ENCODE data around the gene MAST1.

The MAST1 gene

DNA sequence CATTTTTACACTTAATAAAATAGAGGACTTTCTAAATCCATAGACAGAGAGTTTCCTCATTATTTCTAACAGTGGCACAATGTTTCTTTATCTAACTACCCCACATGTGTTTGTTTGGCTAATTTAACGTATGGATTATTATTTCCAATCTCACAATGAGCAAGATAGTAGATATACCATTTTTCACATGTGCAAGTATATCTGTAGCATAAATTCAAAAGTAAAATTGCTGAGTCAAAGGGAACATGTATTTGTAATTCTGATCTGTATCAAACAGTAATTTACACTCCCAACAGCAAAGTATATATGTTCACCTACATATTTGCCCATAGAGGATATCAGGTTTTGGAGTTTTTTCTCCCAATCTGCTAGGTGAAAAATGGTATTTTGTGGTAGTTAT, 18.3 kb downstream of the MAST1 start:
- Histone ChIP-seq H3K9me3 (0 out of 2 replicates have a peak, but pooled peaks cover 6% of the 10 kb centered on the region), H3K4me1 (no peaks in the 10 kb centered on the region), H3K27me3 (no peaks in the 10 kb centered on the region), H3K36me3 (no peaks in the 10 kb centered on the region), H4K20me1 (no peaks in the 10 kb centered on the region), H3K4me2 (no peak overlapping the region), H3K9ac (no peak overlapping the region), H3K27ac (no peak overlapping the region), H3K4me3 (no peak overlapping the region)
- TF ChIP-seq Cebpa-rat (IDR thresholded peaks at IDR 0.05), result no peak

DNA sequence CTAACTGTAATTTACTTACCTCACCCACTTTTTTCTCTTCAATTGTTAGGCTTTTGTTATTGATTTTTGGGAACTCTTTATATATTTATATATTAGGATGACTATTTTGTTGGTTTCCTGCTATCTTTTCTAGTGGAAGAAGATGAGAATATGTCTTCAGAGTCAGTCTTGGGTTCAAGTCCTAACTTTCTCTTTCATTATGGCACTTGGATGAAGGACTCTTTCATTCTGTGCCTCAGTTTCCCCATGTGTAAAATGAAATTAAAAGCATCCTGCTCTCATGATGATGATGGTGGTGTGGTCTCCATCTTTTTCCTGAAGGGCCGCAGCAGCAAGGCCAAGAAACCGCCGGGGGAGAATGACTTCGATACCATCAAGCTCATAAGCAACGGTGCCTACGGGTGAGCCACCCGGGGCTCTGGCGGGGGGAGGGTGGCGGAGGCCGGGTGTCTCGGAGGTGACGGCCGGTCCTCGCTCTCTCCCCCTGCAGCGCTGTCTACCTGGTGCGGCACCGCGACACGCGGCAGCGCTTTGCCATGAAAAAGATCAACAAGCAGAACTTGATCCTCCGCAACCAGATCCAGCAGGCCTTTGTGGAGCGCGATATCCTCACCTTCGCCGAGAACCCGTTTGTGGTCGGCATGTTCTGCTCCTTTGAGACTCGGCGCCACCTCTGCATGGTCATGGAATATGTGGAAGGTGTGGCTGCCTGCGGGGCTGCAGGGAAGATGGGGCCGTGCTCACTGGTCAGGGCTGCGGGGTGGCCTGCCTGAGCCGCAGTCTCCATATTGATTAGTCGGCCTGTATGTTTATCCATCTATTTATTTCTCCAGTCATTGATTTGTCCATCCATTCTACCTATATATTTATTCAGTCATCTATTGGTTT, 20.0 kb downstream of the MAST1 start:
- Histone ChIP-seq H3K36me3 (no peaks in the 10 kb centered on the region), H3K4me3 (no peak overlapping the region), H3K9ac (no peak overlapping the region), H3K27ac (no peak overlapping the region), H3K27me3 (no peaks in the 10 kb centered on the region), H4K20me1 (no peaks in the 10 kb centered on the region), H3K4me2 (no peak overlapping the region), H3K4me1 (no peaks in the 10 kb centered on the region), H3K9me3 (0 out of 2 replicates have a peak, but pooled peaks cover 6% of the 10 kb centered on the region)
- no peak for TF ChIP-seq Cebpa-rat (IDR thresholded peaks at IDR 0.05)

DNA sequence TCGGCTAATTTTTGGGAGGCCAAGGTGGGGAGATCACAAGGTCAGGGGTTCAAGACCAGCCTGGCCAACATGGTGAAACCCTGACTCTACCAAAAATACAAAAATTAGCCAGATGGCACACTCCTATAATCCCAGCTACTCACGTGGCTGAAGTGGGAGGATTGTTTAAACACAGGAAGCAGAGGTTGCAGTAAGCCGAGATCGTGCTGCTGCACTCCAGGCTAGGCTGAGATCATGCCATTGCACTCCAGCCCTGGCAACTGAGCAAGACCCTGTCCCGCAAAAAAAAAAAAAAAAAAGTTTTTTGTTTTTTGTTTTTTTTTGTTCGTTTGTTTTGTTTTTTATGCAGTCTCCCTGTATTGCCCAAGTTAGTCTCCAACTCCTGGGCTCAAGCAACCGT, 21.2 kb downstream of the MAST1 start:
- no peaks in the 10 kb centered on the region for H4K20me1 ChIP-seq
- no peak overlapping the region for H3K27ac ChIP-seq
- no peak overlapping the region for H3K4me2 ChIP-seq
- no peak overlapping the region for H3K9ac ChIP-seq
- no peaks in the 10 kb centered on the region for H3K27me3 ChIP-seq
- H3K4me1 ChIP-seq, result no peaks in the 10 kb centered on the region
- no peaks in the 10 kb centered on the region for H3K36me3 ChIP-seq
- no peak overlapping the region for H3K4me3 ChIP-seq
- H3K9me3 ChIP-seq, result 0 out of 2 replicates have a peak, but pooled peaks cover 6% of the 10 kb centered on the region
- TF ChIP-seq Cebpa-rat (IDR thresholded peaks at IDR 0.05), result no peak

DNA sequence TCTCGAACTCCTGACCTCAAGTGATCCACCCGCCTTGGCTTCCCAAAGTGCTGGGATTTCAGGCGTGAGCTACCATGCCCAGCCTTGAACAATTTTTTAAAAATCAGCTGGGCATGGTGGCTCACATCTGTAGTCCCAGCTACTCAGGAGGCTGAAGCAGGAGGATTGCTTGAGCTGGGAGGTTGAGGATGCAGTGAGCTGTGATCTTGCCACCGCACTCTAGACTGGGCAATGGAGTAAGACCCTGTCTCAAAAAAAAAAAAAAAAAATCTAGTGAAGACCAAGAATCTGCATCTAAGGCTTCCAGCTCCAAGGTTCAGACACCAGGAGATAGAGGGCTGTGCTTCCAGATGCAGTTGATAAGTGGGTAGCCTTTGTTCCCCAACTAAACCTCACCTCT, 25.8 kb downstream of the MAST1 start:
- Histone ChIP-seq H3K27ac (no peak overlapping the region), H3K9me3 (no peaks in the 10 kb centered on the region), H3K27me3 (no peaks in the 10 kb centered on the region), H3K36me3 (no peaks in the 10 kb centered on the region; the same call in 1 of the 2 replicates), H3K4me3 (no peak overlapping the region), H3K4me1 (peaks cover 14% of the 10 kb centered on the region), H3K4me2 (no peak overlapping the region), H4K20me1 (no peaks in the 10 kb centered on the region), H3K9ac (no peak overlapping the region)
- TF ChIP-seq Cebpa-rat (IDR thresholded peaks at IDR 0.05), result no peak

DNA sequence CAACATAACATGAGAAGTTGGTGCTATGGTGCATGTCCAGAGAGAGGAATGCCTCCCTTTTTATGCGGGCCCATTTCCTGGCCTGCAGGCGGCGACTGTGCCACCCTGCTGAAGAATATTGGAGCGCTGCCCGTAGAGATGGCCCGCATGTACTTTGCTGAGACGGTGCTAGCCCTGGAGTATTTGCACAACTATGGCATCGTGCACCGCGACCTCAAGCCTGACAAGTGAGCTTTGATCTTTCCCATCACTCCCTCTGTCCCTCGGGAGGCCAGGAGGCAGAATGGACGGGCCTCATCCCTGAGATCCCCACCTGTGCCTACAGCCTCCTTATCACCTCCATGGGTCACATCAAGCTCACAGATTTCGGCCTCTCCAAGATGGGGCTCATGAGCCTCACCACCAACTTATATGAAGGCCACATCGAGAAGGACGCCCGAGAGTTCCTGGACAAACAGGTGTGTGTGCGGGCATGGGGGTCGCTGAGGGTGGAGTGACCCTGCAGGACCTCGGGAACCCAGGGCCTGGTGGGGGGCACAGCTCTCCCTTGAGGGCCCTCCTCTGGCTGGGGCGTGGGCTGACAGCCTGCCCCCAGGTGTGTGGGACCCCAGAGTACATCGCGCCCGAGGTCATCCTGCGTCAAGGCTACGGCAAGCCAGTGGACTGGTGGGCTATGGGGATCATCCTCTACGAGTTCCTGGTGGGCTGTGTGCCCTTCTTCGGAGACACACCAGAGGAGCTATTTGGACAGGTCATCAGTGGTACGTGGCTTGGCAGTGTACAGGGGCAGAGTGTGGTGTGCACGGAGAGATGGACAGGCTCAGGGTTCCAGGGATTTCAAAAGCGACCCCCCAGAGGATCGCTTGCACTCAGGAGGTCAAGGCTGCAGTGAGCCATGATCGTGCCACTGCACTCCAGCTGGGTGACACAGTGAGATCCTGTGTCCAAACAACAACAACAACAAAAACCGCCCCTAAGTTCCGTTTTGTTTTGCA, 26.7 kb downstream of the MAST1 start:
- Histone ChIP-seq H3K4me3 (no peak overlapping the region), H3K4me1 (peaks cover 14% of the 10 kb centered on the region), H3K36me3 (no peaks in the 10 kb centered on the region; the same call in 1 of the 2 replicates), H3K9me3 (no peaks in the 10 kb centered on the region), H3K4me2 (no peak overlapping the region), H3K27me3 (no peaks in the 10 kb centered on the region), H3K27ac (no peak overlapping the region), H4K20me1 (no peaks in the 10 kb centered on the region), H3K9ac (no peak overlapping the region)
- no peak for TF ChIP-seq Cebpa-rat (IDR thresholded peaks at IDR 0.05)

DNA sequence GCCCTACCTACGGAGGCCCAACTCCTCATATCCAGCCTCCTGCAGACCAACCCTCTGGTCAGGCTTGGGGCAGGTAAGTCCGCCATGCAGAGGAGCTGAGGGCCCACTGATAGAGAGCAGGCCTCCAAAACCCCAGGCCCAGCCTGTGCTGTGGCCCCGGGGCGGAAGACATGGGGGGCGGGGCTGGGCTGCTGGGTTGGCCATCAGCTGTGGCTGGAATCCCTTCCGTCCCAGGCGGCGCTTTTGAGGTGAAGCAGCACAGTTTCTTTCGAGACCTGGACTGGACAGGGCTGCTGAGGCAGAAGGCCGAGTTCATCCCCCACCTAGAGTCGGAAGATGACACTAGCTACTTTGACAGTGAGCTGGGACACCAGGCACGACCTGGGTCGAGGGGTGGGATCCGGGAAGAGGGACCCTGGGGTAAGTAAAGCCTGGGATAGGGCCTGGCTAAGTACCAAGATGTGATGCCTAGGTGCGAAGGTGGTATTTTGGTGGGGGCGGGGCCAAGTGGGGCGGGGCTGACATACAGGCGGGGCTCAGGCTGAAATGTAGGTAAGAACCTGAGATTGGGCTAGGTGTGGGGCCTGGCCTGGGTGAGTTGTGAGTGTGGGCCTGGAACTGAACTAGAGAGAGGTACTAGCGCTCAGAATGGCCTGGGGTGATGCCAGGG, 27.6 kb downstream of the MAST1 start:
- Histone ChIP-seq H3K4me2 (no peak overlapping the region), H3K27me3 (no peaks in the 10 kb centered on the region), H3K4me1 (peaks cover 14% of the 10 kb centered on the region), H3K36me3 (no peaks in the 10 kb centered on the region; the same call in 1 of the 2 replicates), H4K20me1 (no peaks in the 10 kb centered on the region), H3K27ac (no peak overlapping the region), H3K4me3 (no peak overlapping the region), H3K9me3 (no peaks in the 10 kb centered on the region), H3K9ac (no peak overlapping the region)
- no peak for TF ChIP-seq Cebpa-rat (IDR thresholded peaks at IDR 0.05)

DNA sequence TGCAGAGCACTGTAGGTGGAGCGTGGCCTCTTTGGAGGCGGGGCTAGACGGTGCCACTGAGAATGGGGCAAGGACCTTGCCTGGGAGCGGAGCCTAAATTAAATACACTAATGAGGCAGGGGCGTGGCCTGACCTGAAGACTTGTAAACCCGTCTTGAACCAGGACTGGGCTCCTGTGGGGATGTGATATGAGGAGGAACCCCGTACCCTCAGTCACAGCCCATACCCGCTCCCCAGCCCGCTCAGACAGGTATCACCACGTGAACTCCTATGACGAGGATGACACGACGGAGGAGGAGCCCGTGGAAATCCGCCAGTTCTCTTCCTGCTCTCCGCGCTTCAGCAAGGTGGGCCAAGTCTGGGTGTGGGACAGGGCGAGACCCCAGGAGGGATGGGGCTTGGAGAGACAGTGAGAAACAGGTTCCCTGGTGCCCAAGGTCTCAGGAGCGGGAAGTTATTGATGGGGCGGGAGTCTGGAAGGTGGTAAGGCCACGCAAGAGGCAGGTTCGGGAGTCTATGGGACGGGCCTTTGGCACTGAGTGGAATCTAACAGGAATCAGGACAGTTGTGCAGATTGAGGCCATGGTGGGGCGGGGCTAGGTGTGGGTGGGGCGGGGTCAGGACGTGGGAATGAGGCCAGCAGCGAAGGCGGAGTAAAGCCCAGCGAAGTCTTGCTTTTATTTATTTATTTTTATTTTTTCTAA, 28.3 kb downstream of the MAST1 start:
- Histone ChIP-seq H3K27me3 (no peaks in the 10 kb centered on the region), H3K9ac (0 out of 2 replicates have a peak overlapping the region, but pooled peaks have one; percentile 69), H3K36me3 (no peaks in the 10 kb centered on the region; the same call in 1 of the 2 replicates), H3K27ac (no peak overlapping the region), H3K4me1 (peaks cover 14% of the 10 kb centered on the region), H3K4me3 (0 out of 2 replicates have a peak overlapping the region, but pooled peaks have one; percentile 65), H4K20me1 (no peaks in the 10 kb centered on the region), H3K4me2 (peak overlapping the region; percentile 86), H3K9me3 (no peaks in the 10 kb centered on the region)
- no peak for TF ChIP-seq Cebpa-rat (IDR thresholded peaks at IDR 0.05)

DNA sequence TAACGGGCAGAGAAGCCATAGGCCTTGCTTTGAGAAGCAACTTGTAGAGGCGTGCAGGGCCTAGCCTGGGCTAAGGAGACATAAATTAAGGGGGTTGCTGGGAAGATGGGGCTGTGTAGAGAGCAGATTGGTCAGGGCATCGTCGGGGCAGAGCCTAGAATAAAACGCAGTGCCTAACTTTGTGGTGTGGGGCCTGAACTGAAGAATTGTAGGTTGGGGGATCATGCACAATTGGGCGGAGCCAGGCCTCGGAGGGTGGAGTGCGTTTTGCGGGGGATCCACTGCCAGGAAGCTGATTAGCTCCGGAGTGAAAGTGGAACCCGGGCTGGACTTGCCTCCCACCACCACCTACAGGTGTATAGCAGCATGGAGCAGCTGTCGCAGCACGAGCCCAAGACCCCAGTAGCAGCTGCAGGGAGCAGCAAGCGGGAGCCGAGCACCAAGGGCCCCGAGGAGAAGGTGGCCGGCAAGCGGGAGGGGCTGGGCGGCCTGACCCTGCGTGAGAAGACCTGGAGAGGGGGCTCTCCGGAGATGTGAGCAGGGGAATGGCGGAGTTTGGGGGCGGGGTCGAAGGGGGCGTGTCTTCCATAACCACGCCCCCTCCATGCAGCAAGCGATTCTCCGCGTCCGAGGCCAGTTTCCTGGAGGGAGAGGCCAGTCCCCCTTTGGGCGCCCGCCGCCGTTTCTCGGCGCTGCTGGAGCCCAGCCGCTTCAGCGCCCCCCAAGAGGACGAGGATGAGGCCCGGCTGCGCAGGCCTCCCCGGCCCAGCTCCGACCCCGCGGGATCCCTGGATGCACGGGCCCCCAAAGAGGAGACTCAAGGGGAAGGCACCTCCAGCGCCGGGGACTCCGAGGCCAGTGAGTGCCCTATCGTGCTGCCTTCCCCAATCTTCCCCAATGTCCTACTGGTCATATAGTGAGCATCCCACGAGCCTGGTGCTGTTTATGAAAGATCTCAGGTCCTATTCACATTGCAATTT, 29.1 kb downstream of the MAST1 start:
- Histone ChIP-seq H3K9ac (peak overlapping the region; percentile 69), H3K4me3 (peak overlapping the region; percentile 65), H3K4me1 (peaks cover 14% of the 10 kb centered on the region), H3K27ac (no peak overlapping the region), H3K36me3 (no peaks in the 10 kb centered on the region; the same call in 1 of the 2 replicates), H4K20me1 (no peaks in the 10 kb centered on the region), H3K9me3 (no peaks in the 10 kb centered on the region), H3K4me2 (peak overlapping the region; percentile 86), H3K27me3 (no peaks in the 10 kb centered on the region)
- no peak for TF ChIP-seq Cebpa-rat (IDR thresholded peaks at IDR 0.05)
